Stimulated activated CD4-positive, alpha-beta T cell treated with anti-CD3 and anti-CD28 coated beads, Interleukin-2, amount 100 ng/mL, for 4 hours (primary cell): ENCODE data around the gene ATOX1.
"Not testable (repeated sequence)": the region's sequence is repeated elsewhere in the genome, so short reads cannot be mapped to it uniquely, and the experiment has no call there.

ENCODE experiments used
- DNase-seq: peaks from one replicate; pipeline ENCODE4 v3.0.0-alpha.2; 2020; ENCODE audit warnings: low read depth

ATOX1 gene

DNA sequence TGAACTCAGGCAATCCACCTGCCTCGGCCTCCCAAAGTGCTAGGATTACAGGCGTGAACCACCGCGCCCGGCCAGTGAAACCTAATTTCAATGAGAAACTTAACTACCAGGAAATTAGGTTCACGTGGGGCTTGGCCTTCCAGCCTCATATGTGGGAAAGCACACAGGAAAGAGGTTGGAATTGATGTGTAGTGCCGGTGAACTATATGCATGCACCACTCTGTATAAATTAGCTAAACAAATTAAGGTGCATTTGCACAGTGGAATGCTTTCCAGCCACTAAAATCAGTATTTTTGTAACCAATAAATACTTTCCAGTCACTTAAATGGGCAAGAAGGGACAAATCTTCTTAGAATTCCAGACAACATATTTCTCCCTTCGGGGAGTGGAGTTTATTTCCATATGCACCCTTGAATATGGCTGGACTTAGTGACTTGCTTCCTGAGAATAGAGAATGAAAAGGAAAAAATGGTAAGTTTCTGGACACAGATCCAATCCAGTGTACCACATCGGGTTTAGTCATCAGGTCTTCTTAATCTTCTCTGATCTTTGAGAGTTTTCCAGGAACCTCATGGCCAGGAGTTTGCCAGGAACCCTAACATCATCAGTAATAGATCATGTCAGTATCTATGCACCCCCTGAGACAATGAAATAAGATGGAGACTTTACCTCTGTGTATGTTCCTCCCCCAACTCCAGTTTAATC, 24.9 kb downstream of the ATOX1 start:
- DNase-seq, result no peak

GRCh38 chr5:151730381-151730780, 28.1 kb downstream of the ATOX1 start:
- no peak for DNase-seq

DNA sequence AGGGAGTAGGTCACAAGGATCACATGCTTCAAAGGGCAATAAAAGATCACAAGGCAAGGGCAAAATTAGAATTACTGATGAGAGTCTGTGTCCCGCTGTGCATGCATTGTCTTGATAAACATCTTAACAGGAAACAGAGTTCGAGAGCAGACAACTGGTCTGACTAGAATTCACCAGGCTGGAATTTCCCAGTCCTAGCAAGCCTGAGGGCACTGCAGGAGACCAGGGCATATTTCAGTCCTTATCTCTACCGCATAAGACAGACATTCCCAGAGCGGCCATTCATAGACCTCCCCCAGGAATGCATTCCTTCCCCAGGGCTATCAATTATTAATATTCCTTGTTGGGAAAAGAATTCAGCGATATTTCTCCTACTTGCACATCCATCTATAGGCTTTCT, 28.8 kb downstream of the ATOX1 start:
- not testable (repeated sequence) for DNase-seq

DNA sequence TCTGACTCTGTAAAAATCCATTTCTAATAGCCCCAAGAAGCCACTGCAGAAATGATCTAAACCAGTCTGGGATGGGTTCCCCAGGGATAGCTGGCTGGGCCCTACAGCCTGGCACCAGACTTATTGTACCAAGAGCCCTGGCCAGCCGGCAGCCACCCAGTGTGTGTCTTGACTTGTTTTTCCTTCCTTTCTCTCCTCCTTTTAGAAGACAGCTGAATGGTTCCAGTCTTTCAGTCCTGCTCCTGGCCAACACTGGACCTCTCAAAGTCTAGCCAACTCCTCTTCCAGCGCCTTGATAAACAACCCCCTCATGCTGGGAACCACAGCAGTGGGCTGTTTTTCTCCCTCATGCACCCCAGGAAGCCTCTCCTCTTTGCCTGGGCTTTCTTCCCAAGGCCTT, 34.1 kb downstream of the ATOX1 start:
- DNase-seq, result no peak

- no peak for DNase-seq
Observed at GRCh38 chr5:151722546-151722945, 35.9 kb downstream of the ATOX1 start.

DNA sequence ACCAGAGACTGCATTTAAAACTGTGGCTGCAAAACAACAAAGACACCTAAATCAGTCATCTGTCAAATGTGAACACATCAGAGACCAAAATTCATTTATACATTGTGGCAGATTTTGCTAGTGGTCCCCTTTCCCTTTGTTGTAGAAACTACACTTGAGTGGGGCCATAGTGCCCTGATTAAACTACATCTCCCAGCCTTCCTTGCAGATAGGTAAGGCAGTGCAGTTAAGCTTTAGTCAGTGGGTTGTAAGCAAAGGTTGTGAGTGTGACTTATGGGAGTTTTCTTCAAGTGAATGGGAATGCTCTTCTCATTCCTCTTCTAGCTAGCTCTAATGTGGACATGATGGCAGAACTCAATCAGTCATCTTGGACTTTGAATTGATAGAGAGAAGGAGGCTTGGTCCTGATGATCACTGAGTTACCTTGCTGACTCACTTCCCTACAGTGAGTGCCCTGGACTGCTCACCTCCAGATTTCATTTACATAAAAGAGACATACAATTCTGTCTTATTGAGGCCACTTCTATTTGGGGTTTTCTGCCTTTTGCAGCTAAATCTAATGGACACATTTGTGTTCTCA, 36.5 kb downstream of the ATOX1 start:
- no peak for DNase-seq

- no peak for DNase-seq
Observed at GRCh38 chr5:151721087-151721646, 37.3 kb downstream of the ATOX1 start.

DNA sequence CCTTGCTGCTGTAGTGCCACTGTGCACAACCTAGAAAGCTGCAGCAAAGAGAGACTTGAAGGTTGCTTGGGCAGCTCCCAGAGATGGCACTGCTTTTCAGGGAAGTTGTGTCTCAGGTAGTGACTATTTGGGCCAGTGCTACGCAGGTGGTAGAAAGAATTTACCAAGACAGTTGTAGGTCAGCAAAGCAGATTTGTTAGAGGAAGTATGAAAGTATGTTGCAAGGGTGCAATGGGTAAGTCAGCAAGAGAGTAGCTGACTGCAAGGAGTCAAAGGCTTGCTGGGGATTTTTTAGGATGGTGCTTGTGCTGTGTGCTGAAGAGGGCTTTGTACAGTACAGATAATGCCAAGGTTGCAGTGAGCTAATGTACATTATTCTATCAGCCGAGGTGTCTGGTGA, 38.2 kb downstream of the ATOX1 start:
- DNase-seq, result no peak

- DNase-seq, result no peak
Observed at GRCh38 chr5:151719228-151720000, 39.0 kb downstream of the ATOX1 start.

GRCh38 chr5:151718646-151719045, 39.8 kb downstream of the ATOX1 start:
- no peak for DNase-seq

DNA sequence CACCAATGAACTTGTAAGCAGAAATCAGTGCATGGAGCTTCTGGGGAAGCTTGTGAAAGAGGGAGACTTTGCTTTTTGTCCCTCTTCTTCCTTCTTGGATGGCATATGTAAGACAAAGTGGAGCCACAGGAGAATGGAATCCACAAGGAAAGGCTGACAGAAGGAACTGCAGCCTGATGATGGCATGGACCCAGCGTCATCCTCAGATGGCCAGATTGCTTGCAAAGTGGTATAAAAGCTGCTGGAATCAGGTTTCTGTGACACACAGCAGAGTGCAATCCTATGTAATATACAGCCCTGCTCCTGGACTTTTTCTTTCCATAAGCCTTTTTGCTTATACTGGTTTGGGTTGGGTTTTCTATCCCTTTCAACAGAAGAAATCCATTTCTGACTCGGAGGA, 40.3 kb downstream of the ATOX1 start:
- no peak for DNase-seq

DNA sequence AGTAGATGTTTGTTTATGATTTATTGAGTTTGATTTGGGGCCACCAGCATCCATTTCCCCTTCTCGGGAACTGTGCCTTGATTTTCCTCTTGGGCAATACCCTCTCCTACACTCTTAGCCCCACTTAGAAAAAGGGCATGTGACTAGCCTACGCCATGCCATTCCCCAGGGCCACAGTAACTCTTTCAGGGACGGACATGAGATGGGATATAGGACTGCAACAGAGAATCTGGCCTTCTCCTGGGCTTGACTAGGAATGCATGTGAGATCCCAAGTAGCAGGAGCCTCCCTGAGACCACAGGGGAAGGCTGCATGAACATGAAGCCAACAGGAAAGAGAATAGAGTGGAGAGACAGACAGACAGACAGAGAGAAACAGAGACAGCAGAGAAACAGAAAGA, 41.0 kb downstream of the ATOX1 start:
- no peak for DNase-seq

DNA sequence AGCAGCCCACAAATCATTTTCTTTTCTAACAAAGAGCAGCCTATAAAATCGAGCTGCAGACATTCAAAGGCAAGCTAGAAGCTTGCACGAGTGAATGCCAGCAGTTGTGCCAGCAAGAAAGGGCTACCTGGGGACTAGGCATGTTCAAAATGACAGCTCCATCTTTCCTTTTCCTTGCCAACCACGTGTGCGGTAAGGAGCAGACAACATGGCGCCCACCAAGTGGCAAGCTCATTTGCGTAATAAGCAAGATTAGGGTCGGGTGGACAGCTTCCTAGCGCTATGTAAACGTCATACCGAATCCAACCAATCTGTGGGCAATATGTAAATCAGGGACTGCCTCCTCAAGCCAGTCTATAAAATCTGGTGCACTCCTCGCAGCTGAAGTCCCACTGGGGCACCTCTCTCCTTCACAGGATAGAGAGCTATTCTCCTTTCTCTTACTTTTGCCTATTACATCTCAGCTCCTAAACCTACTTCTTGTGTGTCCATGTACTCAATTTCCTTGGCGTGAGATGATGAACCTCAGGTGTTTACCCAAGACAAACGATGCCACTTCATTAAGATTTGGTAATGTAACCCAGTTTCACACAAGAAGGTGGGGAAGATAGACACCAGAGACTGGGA, 49.2 kb downstream of the ATOX1 start:
- DNase-seq, result no peak

DNA sequence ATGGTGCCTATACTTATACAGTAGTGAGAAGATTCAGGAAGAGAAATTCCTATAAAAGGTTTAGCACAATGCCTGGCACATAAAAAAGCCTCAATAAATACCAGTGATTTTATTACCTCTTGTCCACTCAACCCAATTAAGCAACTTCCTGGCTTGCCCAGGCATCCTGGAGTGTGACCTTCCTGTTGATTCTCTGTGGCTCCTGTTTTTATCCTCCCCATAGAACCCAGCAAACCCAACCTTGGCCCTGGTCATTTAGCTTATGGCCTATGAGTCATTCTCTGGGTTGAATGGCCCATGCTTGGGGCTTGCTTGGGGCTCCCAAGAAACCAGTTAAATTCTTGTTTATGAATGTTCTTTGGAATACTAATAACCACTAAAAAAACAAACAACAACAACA, 50.3 kb downstream of the ATOX1 start:
- no peak for DNase-seq

DNA sequence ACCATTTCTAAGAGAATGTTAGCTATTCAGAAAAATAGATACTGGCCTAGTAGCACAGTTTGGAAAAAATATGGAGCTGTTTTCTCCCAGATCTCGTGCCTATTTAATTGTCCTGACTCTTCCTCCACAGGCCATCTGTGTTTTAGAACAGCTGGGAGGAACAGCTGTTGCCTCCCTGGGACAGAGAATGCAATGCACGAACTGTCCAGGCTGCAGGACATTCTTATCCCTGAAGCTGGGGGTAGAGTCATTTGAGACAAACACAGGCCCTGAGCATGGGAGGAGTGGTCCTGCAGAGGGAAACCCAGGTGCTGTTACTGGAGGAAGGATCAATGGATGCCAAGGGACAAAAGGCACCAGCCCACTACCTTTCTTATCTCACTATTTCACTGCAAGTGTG, 50.9 kb downstream of the ATOX1 start:
- no peak for DNase-seq

GRCh38 chr5:151706906-151707305, 51.5 kb downstream of the ATOX1 start:
- no peak for DNase-seq

- DNase-seq, result no peak
Observed at GRCh38 chr5:151703780-151704179, 54.7 kb downstream of the ATOX1 start.

GRCh38 chr5:151703227-151703626, 55.2 kb downstream of the ATOX1 start:
- no peak for DNase-seq

- no peak for DNase-seq
Observed at GRCh38 chr5:151700820-151701219, 57.6 kb downstream of the ATOX1 start.

GRCh38 chr5:151700296-151700695, 58.1 kb downstream of the ATOX1 start:
- no peak for DNase-seq

- no peak for DNase-seq
Observed at GRCh38 chr5:151699071-151699901, 59.1 kb downstream of the ATOX1 start.

- DNase-seq, result not testable (repeated sequence)
Observed at GRCh38 chr5:151698081-151698480, 60.4 kb downstream of the ATOX1 start.
